SK-N-SH (cell line): ENCODE data around the gene COG3.

Experiments
- EP300 ChIP-seq, 2 experiments: IDR thresholded peaks; 2 replicates each; pipeline versions ENCODE4 v1.4.0 to v1.6.1; 2012; ENCODE audit warnings: borderline replicate concordance in 1 of 2, low read depth in 1 of 2, low read length in 1 of 2
- FOXM1 ChIP-seq: IDR thresholded peaks from 2 replicates; pipeline ENCODE4 v1.4.0; 2012; ENCODE audit warnings: low read depth, mild to moderate bottlenecking
- NFIC ChIP-seq: IDR thresholded peaks from 2 replicates; pipeline ENCODE4 v1.4.0; 2012; ENCODE audit warnings: borderline replicate concordance
- POLR2AphosphoS5 ChIP-seq: IDR thresholded peaks from 2 replicates; pipeline ENCODE4 v1.6.1; 2012; ENCODE audit warnings: low read depth, low read length
- RXRA ChIP-seq: IDR thresholded peaks from 2 replicates; pipeline ENCODE4 v1.4.0; 2012; ENCODE audit warnings: low read depth, mild to moderate bottlenecking, borderline replicate concordance
- TF ChIP-seq, protein P1 (sequence below): fragments of 200-600 bp; sonication (generic); IDR thresholded peaks from 2 replicates; pipeline ENCODE4 v1.6.1; 2017; ENCODE audit warnings: antibody characterized with exemption, mild to moderate bottlenecking, moderate library complexity
- TF ChIP-seq, protein P2 (sequence below): fragments of 150-350 bp; IDR thresholded peaks from 2 replicates; pipeline ENCODE4 v1.6.1; 2017; ENCODE audit warnings: antibody characterized with exemption, low read length, low read depth, borderline replicate concordance
- TF ChIP-seq, protein P3 (sequence below): IDR thresholded peaks from 2 replicates; pipeline ENCODE4; 2012

DNA sequence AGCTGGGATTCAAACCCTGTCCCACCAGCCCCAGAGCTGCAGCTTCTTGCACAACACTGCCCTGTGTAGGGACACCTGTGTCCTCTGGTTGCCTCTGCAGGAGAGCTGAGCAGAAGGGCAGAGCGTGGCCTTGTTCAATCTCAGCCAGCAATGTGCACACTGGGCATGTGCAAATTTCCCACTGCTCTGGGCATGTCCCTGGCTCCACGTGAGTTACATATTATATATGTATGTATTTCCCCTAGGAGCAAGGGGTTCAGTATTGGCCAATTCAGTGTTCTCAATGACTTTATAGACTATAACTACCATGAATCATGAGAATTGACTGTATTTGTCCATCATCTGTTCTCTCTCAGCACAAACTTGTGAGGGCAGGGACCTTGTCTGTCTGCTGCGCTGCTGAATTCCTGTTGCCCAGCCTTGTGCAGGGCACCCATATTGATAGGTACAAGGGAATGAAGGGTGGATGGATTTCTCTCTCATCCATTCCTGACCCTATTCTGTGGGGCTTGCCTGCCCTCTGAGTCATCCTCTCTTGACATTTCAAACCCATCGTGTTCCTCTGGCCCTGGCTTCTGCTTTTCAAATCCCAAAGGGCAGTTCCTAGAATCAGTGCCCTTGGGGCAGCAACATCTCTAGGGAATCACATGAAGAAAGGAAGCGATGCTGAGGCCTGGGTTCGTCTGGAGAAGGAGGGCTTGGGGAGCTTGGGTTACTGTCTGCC lies 81.1 kb downstream of the COG3 start:
- TF ChIP-seq, protein P1, sequence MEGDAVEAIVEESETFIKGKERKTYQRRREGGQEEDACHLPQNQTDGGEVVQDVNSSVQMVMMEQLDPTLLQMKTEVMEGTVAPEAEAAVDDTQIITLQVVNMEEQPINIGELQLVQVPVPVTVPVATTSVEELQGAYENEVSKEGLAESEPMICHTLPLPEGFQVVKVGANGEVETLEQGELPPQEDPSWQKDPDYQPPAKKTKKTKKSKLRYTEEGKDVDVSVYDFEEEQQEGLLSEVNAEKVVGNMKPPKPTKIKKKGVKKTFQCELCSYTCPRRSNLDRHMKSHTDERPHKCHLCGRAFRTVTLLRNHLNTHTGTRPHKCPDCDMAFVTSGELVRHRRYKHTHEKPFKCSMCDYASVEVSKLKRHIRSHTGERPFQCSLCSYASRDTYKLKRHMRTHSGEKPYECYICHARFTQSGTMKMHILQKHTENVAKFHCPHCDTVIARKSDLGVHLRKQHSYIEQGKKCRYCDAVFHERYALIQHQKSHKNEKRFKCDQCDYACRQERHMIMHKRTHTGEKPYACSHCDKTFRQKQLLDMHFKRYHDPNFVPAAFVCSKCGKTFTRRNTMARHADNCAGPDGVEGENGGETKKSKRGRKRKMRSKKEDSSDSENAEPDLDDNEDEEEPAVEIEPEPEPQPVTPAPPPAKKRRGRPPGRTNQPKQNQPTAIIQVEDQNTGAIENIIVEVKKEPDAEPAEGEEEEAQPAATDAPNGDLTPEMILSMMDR = no peak
- TF ChIP-seq, protein P2, sequence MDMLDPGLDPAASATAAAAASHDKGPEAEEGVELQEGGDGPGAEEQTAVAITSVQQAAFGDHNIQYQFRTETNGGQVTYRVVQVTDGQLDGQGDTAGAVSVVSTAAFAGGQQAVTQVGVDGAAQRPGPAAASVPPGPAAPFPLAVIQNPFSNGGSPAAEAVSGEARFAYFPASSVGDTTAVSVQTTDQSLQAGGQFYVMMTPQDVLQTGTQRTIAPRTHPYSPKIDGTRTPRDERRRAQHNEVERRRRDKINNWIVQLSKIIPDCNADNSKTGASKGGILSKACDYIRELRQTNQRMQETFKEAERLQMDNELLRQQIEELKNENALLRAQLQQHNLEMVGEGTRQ = no peak
- no peak for TF ChIP-seq NFIC
- no peak for TF ChIP-seq EP300 (IDR thresholded peaks at IDR 0.05; ENCODE audit: borderline replicate concordance in 1 of 2, low read depth in 1 of 2, low read length in 1 of 2)
- TF ChIP-seq, protein P3, sequence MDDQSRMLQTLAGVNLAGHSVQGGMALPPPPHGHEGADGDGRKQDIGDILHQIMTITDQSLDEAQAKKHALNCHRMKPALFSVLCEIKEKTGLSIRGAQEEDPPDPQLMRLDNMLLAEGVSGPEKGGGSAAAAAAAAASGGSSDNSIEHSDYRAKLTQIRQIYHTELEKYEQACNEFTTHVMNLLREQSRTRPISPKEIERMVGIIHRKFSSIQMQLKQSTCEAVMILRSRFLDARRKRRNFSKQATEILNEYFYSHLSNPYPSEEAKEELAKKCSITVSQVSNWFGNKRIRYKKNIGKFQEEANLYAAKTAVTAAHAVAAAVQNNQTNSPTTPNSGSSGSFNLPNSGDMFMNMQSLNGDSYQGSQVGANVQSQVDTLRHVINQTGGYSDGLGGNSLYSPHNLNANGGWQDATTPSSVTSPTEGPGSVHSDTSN = no peak
- TF ChIP-seq POLR2AphosphoS5 = no peak
- TF ChIP-seq FOXM1 = no peak
- no peak for TF ChIP-seq RXRA
